ENCODE data around the gene SVEP1.

The SVEP1 gene

DNA sequence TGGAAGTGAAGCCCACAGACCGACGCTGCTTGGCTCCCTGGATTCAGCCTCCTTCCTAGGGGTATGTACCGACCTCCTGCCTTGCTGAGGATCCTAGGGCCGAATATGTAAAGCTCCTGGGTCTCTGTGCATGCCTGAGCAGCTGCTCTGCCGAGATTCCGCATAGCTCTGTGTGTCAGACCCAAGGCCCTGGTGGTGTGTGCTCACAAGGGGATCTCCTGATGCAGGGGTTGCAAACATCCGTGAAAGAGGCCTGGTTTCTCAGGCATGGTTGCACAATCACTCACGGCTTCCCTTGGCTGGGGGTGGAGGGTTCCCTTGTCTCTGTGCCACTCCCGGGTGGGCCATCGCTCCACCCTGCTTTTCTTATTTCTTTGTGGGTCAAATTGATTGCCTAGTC lies 19.9 kb upstream of the SVEP1 start:
- no peak for DNase-seq (ENCODE audit: low read depth)
- no peak overlapping the region for H3K4me3 ChIP-seq (ENCODE audit: low read length)
- TF ChIP-seq, protein P1, sequence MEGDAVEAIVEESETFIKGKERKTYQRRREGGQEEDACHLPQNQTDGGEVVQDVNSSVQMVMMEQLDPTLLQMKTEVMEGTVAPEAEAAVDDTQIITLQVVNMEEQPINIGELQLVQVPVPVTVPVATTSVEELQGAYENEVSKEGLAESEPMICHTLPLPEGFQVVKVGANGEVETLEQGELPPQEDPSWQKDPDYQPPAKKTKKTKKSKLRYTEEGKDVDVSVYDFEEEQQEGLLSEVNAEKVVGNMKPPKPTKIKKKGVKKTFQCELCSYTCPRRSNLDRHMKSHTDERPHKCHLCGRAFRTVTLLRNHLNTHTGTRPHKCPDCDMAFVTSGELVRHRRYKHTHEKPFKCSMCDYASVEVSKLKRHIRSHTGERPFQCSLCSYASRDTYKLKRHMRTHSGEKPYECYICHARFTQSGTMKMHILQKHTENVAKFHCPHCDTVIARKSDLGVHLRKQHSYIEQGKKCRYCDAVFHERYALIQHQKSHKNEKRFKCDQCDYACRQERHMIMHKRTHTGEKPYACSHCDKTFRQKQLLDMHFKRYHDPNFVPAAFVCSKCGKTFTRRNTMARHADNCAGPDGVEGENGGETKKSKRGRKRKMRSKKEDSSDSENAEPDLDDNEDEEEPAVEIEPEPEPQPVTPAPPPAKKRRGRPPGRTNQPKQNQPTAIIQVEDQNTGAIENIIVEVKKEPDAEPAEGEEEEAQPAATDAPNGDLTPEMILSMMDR (conservative IDR thresholded peaks at IDR 0.05; ENCODE audit: low read depth, low read length): no peak

DNA sequence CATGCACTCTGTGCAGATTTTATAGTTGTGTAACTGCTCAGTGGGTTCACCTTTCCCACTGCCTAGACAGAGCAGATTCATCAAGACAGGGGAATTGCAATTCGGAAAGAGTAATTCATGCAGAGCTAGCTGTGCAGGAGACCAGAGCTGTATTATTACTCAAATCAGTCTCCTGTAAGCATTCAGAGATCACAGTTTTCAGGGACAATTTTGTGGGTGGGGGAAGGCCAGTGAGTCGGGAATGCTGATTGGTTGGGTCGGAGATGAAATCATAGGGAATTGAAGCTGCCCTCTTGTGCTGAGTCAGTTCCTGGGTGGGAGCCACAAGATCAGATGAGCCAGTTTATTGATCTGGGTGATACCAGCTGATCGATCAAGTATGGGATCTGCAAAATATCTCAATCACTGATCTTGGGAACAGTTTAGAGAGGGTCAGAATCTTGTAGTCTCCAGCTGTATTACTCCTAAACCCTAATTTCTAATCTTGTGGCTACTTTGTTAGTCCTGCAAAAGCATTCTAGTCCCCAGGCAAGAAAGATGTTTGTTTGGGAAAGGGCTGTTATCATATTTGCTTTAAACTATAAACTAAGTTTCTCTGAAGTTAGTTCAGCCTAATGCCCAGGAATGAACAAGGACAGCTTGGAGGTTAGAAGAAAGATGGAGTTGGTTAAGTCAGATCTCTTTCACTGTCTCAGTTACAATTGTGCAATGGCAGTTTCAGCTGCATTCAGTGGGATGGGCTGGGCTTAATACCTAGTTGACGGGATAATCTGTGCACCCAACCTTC lies 12.7 kb upstream of the SVEP1 start:
- TF ChIP-seq, protein P1 (conservative IDR thresholded peaks at IDR 0.05; ENCODE audit: low read depth, low read length): no peak
- H3K4me3 ChIP-seq (ENCODE audit: low read length): no peak overlapping the region
- DNase-seq (ENCODE audit: low read depth): no peak

DNA sequence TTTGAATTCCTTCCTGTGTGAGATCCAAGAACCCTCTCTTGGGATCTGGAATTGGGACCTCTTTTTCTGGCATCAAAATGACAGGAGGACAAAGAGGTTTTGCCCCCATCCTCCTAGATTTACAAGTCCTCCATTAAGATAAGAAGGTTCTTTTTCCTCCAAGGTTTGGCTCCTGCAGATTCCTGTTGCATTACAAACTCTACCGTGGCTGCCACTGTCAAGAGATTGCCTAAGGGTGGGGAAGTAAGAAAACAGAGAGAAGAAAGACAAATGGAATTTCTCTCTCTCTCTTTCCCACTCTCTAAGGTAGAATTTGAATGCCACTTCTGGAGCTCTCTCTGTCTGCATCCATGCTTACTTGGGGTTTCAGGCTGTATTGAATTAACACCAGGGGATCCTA lies 12.0 kb upstream of the SVEP1 start:
- no peak overlapping the region for H3K4me3 ChIP-seq (ENCODE audit: low read length)
- TF ChIP-seq, protein P1 (conservative IDR thresholded peaks at IDR 0.05; ENCODE audit: low read depth, low read length): no peak
- no peak for DNase-seq (ENCODE audit: low read depth)

DNA sequence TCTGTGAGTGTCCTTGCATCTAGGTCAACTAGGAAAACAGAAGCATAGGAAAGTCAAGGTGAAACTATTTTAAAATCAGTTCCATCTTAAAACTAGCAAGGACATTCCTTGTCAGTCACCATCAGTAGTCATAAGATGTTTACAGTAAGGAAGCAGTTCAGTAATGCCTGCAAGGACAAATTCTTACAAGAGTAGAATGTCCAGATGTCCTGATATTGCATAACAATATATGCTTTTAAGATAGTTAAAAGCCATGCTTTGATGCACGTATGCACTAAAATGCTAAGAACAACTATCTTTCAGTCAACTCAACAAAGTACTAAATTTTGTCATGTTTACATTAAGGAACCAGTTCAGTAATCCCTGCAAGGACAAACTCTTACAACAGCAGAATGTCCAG lies 11.3 kb upstream of the SVEP1 start:
- DNase-seq (ENCODE audit: low read depth): no peak
- TF ChIP-seq, protein P1 (conservative IDR thresholded peaks at IDR 0.05; ENCODE audit: low read depth, low read length): no peak
- H3K4me3 ChIP-seq (ENCODE audit: low read length): no peak overlapping the region

DNA sequence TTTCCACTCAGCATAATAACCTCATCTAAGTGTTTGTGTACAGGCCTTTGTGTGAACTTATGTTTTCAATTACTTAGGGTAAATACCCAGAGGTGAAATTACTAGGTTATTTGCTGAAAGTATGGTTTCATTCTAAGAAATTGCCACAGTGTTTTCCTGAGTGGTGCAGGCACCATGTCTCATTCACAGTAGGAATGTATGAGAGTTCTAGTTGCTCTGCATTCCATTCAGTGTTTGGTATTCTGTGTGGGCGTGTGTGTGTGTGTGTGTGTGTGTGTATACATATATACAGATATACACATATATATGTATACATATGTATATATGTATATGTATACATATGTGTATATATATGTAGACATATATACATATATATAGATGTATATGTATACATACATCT lies 8.8 kb upstream of the SVEP1 start:
- DNase-seq (ENCODE audit: low read depth): no peak
- H3K4me3 ChIP-seq (ENCODE audit: low read length): no peak overlapping the region
- TF ChIP-seq, protein P1 (conservative IDR thresholded peaks at IDR 0.05; ENCODE audit: low read depth, low read length): no peak

DNA sequence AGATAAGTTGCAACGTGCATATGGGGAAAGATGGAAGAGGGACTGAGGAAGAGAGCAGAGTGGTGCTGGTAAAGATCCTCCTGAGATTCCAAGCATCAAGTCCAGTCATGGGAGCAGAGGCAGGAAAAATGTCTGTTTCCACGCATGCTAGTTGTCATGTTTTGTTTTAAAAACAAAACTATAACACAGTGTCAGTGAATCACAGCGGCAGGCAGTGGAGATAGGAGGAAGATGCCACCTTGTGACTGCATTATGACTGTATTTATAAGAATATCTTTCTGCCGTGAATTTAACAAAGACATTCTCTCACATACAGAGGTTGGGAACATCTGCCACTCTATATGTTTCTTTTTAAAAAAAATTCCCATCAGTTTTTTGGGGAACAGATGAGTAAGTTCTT lies 3.7 kb upstream of the SVEP1 start:
- TF ChIP-seq, protein P1 (conservative IDR thresholded peaks at IDR 0.05; ENCODE audit: low read depth, low read length): no peak
- DNase-seq (ENCODE audit: low read depth): no peak

DNA sequence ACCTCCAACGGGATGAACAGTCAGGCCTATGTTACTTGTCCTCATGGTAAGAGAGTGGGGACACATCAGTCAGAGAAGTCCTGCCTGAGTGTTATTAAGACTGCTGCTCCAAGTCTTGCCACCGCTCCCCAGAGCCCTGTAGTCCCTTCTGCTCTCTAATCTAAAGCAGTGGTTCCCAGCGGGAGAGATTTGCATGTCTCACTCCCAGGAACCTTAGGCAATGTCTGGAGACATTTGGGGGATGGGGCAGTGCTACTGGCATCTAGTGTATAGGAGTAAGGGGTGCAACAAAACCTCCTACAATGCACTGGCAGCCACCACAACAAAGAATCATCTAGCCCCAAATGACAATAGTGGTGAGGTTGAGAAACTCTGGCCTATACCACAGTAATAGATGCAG lies 2.6 kb upstream of the SVEP1 start:
- TF ChIP-seq, protein P1 (conservative IDR thresholded peaks at IDR 0.05; ENCODE audit: low read depth, low read length): no peak
- DNase-seq (ENCODE audit: low read depth): no peak
- no peak overlapping the region for H3K4me3 ChIP-seq (ENCODE audit: low read length)

More for the DNA sequence above, 3.7 kb upstream of the SVEP1 start:
- no peak overlapping the region for H3K4me3 ChIP-seq (ENCODE audit: low read length)
